Measurements from ENCODE around the gene KMT2A.

DNA sequence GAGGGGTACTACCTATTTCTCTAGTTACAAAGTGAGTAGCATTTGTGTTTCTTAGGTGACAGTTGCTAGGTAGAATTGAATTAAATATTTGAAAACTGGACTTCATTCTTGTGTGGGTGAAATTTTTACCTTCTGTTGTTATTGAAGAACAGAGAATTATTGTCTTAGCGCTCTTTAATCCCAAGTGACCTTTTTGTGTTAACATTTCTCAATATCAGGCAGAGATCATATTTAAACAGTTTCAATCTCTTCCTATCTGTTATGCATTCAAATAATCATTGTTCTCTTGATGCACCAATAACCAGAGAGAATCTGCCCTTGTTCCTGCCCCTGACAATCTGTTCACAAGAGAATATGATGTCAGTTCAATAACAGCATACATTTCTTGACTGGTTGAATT lies 14.2 kb downstream of the KMT2A start:
- TF ChIP-seq, protein P1, sequence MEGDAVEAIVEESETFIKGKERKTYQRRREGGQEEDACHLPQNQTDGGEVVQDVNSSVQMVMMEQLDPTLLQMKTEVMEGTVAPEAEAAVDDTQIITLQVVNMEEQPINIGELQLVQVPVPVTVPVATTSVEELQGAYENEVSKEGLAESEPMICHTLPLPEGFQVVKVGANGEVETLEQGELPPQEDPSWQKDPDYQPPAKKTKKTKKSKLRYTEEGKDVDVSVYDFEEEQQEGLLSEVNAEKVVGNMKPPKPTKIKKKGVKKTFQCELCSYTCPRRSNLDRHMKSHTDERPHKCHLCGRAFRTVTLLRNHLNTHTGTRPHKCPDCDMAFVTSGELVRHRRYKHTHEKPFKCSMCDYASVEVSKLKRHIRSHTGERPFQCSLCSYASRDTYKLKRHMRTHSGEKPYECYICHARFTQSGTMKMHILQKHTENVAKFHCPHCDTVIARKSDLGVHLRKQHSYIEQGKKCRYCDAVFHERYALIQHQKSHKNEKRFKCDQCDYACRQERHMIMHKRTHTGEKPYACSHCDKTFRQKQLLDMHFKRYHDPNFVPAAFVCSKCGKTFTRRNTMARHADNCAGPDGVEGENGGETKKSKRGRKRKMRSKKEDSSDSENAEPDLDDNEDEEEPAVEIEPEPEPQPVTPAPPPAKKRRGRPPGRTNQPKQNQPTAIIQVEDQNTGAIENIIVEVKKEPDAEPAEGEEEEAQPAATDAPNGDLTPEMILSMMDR (IDR thresholded peaks at IDR 0.05), result no peak
- no peak for TF ChIP-seq POLR2AphosphoS5 (IDR thresholded peaks at IDR 0.05)

Data from suprapubic skin (tissue), 3 donors.